Measurements from ENCODE around the gene CPT2. TPM values are rescaled to one million over a fixed set of nuclear protein-coding genes. Genes with fewer than 3 reads are reported as not detected.
A peak's percentile ranks its signal among the peaks of the same experiment; 100 is the strongest.

Gene CPT2
- total RNA-seq, 1 donor from 2014 or later = 14.1 TPM

DNA sequence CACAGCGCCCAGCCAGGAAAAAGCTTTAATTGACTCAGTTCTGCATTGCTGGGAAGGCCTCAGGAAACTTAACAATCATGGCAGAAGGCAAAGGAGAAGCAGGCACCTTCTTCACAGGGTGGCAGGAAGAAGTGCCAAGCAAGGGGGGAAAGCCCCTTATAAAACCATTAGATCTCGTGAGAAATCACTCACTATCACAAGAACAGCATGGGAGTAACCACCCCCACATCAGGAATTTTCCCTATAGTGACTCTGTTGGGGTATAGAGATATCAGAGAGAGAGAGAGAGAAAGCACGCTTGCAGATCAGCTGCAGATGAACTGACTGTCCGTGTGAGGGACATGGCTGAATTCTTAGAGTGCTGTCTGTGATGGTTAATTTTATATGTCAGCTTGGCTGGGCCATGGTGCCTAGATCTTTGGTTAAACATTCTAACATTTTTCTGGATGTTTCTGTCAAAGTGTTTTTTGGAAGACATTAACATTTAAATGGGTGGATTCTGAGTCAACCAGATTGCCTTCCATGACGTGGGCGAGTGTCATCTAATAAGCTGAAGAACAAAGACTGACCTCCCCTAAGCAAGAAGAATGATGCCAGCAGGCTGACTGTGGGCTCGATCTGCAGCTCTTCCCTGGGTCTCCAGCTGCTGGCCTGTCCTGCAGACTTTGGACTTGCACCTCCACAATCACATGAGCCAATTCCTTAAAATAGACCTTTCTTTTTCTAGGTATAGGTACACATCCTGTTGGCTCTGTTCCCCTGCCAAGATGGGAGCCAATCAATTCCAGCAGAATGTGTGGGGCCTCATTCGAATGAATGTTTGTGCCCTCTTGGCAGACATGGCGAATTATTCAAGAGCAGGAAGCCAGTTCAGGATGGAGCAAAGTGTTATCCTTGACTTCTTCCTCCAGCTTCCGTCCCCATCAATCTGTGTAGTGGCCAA, 21.4 kb upstream of the CPT2 start:
- Histone ChIP-seq H3K27me3 (ENCODE audit: control insufficient read depth, insufficient read depth, low read length) (no peaks in the 10 kb centered on the region), H3K36me3 (ENCODE audit: control insufficient read depth, insufficient read depth, low read length) (no peaks in the 10 kb centered on the region), H3K4me3 (ENCODE audit: low read depth, low read length) (no peak overlapping the region)
- no peak for TF ChIP-seq CTCF (IDR thresholded peaks at IDR 0.05; ENCODE audit: insufficient read depth, low read length, poor library complexity, severe bottlenecking)
- no peak for DNase-seq (ENCODE audit: low read depth)

DNA sequence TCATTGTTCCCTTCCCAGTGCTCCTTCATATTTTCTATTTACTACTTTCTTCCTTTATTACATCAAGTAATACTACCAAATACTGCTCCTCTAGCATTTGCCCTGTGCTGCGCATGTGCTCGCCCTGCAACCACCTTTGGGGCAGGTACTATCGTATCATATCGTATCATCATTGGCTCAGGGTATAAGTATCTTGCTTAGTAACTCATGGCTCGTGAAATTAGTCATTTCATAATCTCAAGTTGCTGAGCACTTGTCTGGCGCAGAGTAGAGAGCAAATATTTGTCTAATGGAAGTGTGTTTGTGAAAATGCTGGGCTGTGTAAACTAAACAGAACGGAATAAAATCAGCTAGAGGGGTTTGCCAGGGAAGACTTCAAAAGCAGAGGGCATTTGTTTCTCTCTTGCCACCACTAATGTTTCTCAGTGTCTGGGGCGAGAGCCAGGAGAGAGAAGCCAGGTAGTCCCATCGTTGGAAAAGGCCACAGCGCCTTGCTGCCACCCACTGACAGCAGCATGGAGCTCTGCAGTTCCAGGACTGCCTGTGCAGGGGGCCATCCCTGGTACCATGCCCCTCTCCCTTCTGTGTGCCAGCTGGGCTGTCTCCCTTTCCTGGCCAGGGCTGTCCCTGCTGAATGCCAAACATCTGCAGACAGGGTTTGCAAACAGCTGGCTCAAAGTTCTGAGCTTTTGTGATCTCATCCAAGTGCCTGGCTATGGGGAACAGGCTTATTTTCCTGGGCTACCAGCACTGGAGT, 20.0 kb upstream of the CPT2 start:
- no peak for DNase-seq (ENCODE audit: low read depth)
- Histone ChIP-seq H3K27me3 (ENCODE audit: control insufficient read depth, insufficient read depth, low read length) (no peaks in the 10 kb centered on the region), H3K36me3 (ENCODE audit: control insufficient read depth, insufficient read depth, low read length) (no peaks in the 10 kb centered on the region), H3K4me3 (ENCODE audit: low read depth, low read length) (no peak overlapping the region)
- TF ChIP-seq CTCF (IDR thresholded peaks at IDR 0.05; ENCODE audit: insufficient read depth, low read length, poor library complexity, severe bottlenecking) = peak; percentile 34

GRCh38 chr1:53180226-53180625, 16.4 kb upstream of the CPT2 start:
- Histone ChIP-seq H3K36me3 (ENCODE audit: control insufficient read depth, insufficient read depth, low read length) (no peaks in the 10 kb centered on the region), H3K27me3 (ENCODE audit: control insufficient read depth, insufficient read depth, low read length) (no peaks in the 10 kb centered on the region), H3K4me3 (ENCODE audit: low read depth, low read length) (no peak overlapping the region)
- no peak for TF ChIP-seq CTCF (IDR thresholded peaks at IDR 0.05; ENCODE audit: insufficient read depth, low read length, poor library complexity, severe bottlenecking)
- DNase-seq (ENCODE audit: low read depth) = no peak

GRCh38 chr1:53180951-53181350, 15.7 kb upstream of the CPT2 start:
- Histone ChIP-seq H3K4me3 (ENCODE audit: low read depth, low read length) (no peak overlapping the region), H3K27me3 (ENCODE audit: control insufficient read depth, insufficient read depth, low read length) (no peaks in the 10 kb centered on the region), H3K36me3 (ENCODE audit: control insufficient read depth, insufficient read depth, low read length) (no peaks in the 10 kb centered on the region)
- no peak for DNase-seq (ENCODE audit: low read depth)
- TF ChIP-seq CTCF (IDR thresholded peaks at IDR 0.05; ENCODE audit: insufficient read depth, low read length, poor library complexity, severe bottlenecking) = no peak

DNA sequence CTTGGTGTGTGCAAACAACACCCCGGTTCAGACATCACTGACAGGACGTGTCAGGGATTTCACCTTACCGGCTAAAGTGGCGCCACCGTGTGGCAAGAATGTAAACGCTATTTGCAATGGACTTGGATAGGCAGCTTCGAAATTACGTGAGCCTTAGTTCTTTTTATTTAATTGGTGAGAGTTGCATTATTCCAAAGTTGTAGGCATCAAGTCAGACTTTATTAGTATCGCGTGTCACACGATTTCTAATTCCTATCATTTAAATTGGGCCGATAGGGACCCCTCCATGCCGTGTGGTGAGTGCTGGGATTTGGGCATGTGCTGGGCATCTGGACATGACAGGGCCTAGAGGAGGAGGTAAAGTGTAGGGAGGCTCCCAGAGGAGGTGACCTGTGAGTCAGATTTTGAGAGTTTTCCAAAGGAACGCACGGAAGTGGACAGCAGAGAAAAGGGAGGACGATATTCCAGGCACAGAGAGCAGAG, 14.5 kb upstream of the CPT2 start:
- Histone ChIP-seq H3K4me3 (ENCODE audit: low read depth, low read length) (no peak overlapping the region), H3K27me3 (ENCODE audit: control insufficient read depth, insufficient read depth, low read length) (no peaks in the 10 kb centered on the region), H3K36me3 (ENCODE audit: control insufficient read depth, insufficient read depth, low read length) (no peaks in the 10 kb centered on the region)
- DNase-seq (ENCODE audit: low read depth) = peak; percentile 38
- TF ChIP-seq CTCF (IDR thresholded peaks at IDR 0.05; ENCODE audit: insufficient read depth, low read length, poor library complexity, severe bottlenecking) = peak; percentile 72

All from kidney epithelial cell (primary cell).